Gastroesophageal sphincter (tissue), 3 donors: ENCODE measurements around the gene C19orf47.

Source experiments
- CTCF ChIP-seq, 4 experiments: fragments of 200-600 bp in 2 of 4; fragments of 450-650 bp in 2 of 4; sonication (generic) in 1 of 4; IDR thresholded peaks; one replicate each; pipeline ENCODE4 v1.5.1; 2017 to 2019; ENCODE audit warnings: antibody characterized with exemption in 4 of 4, mild to moderate bottlenecking in 2 of 4, moderate library complexity in 2 of 4
- EP300 ChIP-seq: sonication (generic); formaldehyde crosslinking; IDR thresholded peaks from one replicate; pipeline ENCODE4 v1.6.1; 2017; ENCODE audit warnings: antibody characterized with exemption, mild to moderate bottlenecking
- POLR2A ChIP-seq, 2 donors: fragments of 450-650 bp; IDR thresholded peaks; one replicate each; pipeline ENCODE4 v1.6.1; 2017; ENCODE audit warnings: antibody characterized with exemption in 2 of 2, mild to moderate bottlenecking in 2 of 2, moderate library complexity in 1 of 2
- POLR2AphosphoS5 ChIP-seq: sonication (generic); formaldehyde crosslinking; IDR thresholded peaks from one replicate; pipeline ENCODE4 v1.6.1; 2017; ENCODE audit warnings: antibody characterized with exemption

DNA sequence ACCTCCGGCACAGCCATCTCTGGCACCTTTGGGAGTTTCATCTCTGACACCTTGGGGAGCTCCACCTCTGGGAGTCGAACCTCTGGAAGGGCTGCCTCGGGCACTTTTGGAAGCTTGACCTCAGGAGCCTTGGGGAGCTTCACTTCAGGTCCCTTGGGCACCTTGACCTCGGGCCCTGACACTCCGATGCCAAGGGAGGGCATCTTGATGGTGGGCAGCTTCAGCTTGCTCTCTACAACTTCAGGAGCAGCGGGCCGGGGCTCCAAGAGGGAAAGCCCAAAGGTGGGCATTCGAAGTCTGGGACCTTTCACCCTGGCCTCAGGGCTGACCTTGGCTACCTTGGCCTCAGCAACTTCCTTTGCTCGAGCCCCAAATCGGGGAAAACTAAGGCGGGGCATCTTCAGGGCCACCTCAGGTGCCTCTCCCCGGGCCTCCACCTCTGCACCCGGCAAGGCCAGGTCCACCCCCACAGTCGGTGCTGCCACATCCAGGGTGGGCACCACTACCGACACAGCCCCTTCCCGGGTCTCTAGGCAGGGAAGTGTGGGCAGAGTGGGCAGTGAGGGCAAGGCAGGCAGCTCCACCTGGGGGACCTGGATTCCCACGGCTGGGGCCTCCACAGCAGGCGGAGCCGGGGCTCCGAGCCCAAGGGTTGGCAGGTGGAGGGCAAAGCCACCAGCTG, 48.8 kb upstream of the C19orf47 start:
- no peak for TF ChIP-seq EP300
- TF ChIP-seq CTCF (IDR thresholded peaks at IDR 0.05): no peak
- no peak for TF ChIP-seq POLR2AphosphoS5
- no peak for TF ChIP-seq POLR2A (IDR thresholded peaks at IDR 0.05)
